T47D (cell line): ENCODE results near the gene HDAC8.
A peak's percentile ranks its signal among the peaks of the same experiment; 100 is the strongest.
"Not testable (repeated sequence)": the region's sequence is repeated elsewhere in the genome, so short reads cannot be mapped to it uniquely, and the experiment has no call there.

Experiments
- DNase-seq, 2 experiments: peaks; one replicate each; pipeline versions ENCODE4 v3.0.0 to v3.0.0-alpha.2; 2011 to 2012; ENCODE audit warnings: low read depth in 1 of 2, low spot score in 1 of 2
- JUND ChIP-seq: IDR thresholded peaks from 2 replicates; pipeline ENCODE4 v1.6.1; 2012; ENCODE audit warnings: low read depth
- in situ Hi-C: cut with HindIII; loops from 2 replicates; pipeline ENCODE4 v1.10.0; 2016; ENCODE audit warnings: low sequenced_read_pairs, low pct_unique_long_range_greater_than_20kb

The HDAC8 gene

GRCh38 chrX:72572248-72573157 lies at the start of gene HDAC8:
HDAC8 (minus strand) TSS chrX:72572843; CDS start chrX:72572761, 82 bp downstream.
- in situ Hi-C loops, result no loop called here

GRCh38 chrX:72621625-72622485 lies 49.2 kb upstream of the HDAC8 start:
- no peak for TF ChIP-seq JUND
- DNase-seq, result no peak
- in situ Hi-C loops, result no loop called here

More at GRCh38 chrX:72572248-72573157, at the start of gene HDAC8:
- DNase-seq, result peak; percentile 2 to 76
- no peak for TF ChIP-seq JUND

GRCh38 chrX:72621163-72621562 lies 48.5 kb upstream of the HDAC8 start:
- no peak for TF ChIP-seq JUND
- DNase-seq, result peak in 1 of 2 experiments; percentile 3
- in situ Hi-C loops, result no loop called here

GRCh38 chrX:72620550-72621145 lies 48.0 kb upstream of the HDAC8 start:
- DNase-seq, result peak in 1 of 2 experiments; percentile 50
- TF ChIP-seq JUND, result no peak

GRCh38 chrX:72609313-72609712 lies 36.7 kb upstream of the HDAC8 start:
- TF ChIP-seq JUND, result no peak
- peak; percentile 2 to 10 for DNase-seq
- in situ Hi-C loops, result no loop called here

More at GRCh38 chrX:72620550-72621145, 48.0 kb upstream of the HDAC8 start:
- in situ Hi-C loops, result no loop called here

GRCh38 chrX:72604705-72605104 lies 32.1 kb upstream of the HDAC8 start:
- TF ChIP-seq JUND, result no peak
- in situ Hi-C loops, result no loop called here
- no peak for DNase-seq

GRCh38 chrX:72604112-72604511 lies 31.5 kb upstream of the HDAC8 start:
- DNase-seq, result no peak
- no peak for TF ChIP-seq JUND
- in situ Hi-C loops, result no loop called here

GRCh38 chrX:72591038-72591437 lies 18.4 kb upstream of the HDAC8 start:
- in situ Hi-C loops, DNase-seq: not testable (repeated sequence)

- in situ Hi-C loops, result no loop called here
- no peak for TF ChIP-seq JUND
- DNase-seq, result no peak
Observed at GRCh38 chrX:72584163-72584562, 11.5 kb upstream of the HDAC8 start.

- TF ChIP-seq JUND, result no peak
- DNase-seq, result no peak
- in situ Hi-C loops, result no loop called here
Observed at GRCh38 chrX:72576141-72576894, 3.7 kb upstream of the HDAC8 start.

- in situ Hi-C loops, result no loop called here
- no peak for DNase-seq
- no peak for TF ChIP-seq JUND
Observed at GRCh38 chrX:72573158-72573511, 492 bp upstream of the HDAC8 start.

- TF ChIP-seq JUND, result no peak
- no peak for DNase-seq
- in situ Hi-C loops, result no loop called here
Observed at GRCh38 chrX:72569786-72570185, 2.9 kb downstream of the HDAC8 start.
